ENCODE results near the gene TRAF4. TPM values are rescaled to one million over a fixed set of nuclear protein-coding genes. Genes with fewer than 3 reads are reported as not detected.
"Not testable (repeated sequence)": the region's sequence is repeated elsewhere in the genome, so short reads cannot be mapped to it uniquely, and the experiment has no call there.

TRAF4 gene
- polyA plus RNA-seq, 1 experiment, result 55.6 TPM

- TF ChIP-seq CTCF (IDR thresholded peaks at IDR 0.05; ENCODE audit: insufficient read depth, low read depth, low read length), result no peak
- POLR2A ChIA-PET, result no interaction called here
- CTCF ChIA-PET, result interaction anchor here (1.7 to 10.9 kb wide), 3 partner anchors 15 to 220 kb away, joined by 4 to 416 read pairs (median 5); partner anchors contain the start of gene TRAF4
- Histone ChIP-seq H3K4me3 (ENCODE audit: low read depth, low read length) (no peak overlapping the region), H3K27me3 (ENCODE audit: control insufficient read depth, insufficient read depth, low read length) (no peaks in the 10 kb centered on the region), H3K36me3 (ENCODE audit: control insufficient read depth, insufficient read depth, low read length) (no peaks in the 10 kb centered on the region)
- DNase-seq (ENCODE audit: low read depth), result no peak
These were observed 10.5 kb upstream of the TRAF4 start for GRCh38 chr17:28733346-28733745.

- CTCF ChIA-PET, result interaction anchor here (1.3 to 1.4 kb wide), 2 partner anchors 8 to 15 kb away, joined by 4 to 6 read pairs; partner anchors contain the start of gene TLCD1
These were observed 9.0 kb upstream of the TRAF4 start for GRCh38 chr17:28734712-28735241.

DNA sequence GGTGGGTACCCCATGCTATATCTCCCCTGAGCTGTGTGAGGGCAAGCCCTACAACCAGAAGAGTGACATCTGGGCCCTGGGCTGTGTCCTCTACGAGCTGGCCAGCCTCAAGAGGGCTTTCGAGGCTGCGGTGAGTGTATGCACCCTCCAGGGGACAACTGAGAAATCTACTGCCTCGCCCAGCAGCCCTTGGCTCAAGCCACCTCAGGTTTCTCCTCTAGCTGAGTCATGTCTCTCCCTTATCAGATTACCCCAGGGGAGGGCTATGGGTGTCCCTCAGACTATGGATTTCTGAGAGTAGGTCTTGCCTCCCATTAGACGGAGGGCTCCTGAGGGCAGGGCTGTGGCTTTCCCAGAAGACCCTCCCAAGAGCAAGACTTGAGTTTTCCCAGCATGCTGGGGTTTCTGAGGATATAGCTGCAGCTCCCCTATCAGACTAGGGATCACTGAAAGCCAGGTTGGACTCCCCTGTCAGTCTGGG is 8.5 kb upstream of the TRAF4 start:
- no peak for TF ChIP-seq CTCF (IDR thresholded peaks at IDR 0.05; ENCODE audit: insufficient read depth, low read depth, low read length)
- H3K36me3 ChIP-seq (ENCODE audit: control insufficient read depth, insufficient read depth, low read length), result no peaks in the 10 kb centered on the region
- DNase-seq (ENCODE audit: low read depth), result no peak
- H3K4me3 ChIP-seq (ENCODE audit: low read depth, low read length), result no peak overlapping the region
- POLR2A ChIA-PET, result no interaction called here
- CTCF ChIA-PET, result interaction anchor here (1.3 to 1.4 kb wide), 2 partner anchors 9 to 15 kb away, joined by 4 to 6 read pairs; partner anchors contain the start of gene TLCD1
- no peaks in the 10 kb centered on the region for H3K27me3 ChIP-seq (ENCODE audit: control insufficient read depth, insufficient read depth, low read length)

More at GRCh38 chr17:28734712-28735241, 9.0 kb upstream of the TRAF4 start:
- Histone ChIP-seq H3K27me3 (ENCODE audit: control insufficient read depth, insufficient read depth, low read length) (no peaks in the 10 kb centered on the region), H3K36me3 (ENCODE audit: control insufficient read depth, insufficient read depth, low read length) (no peaks in the 10 kb centered on the region), H3K4me3 (ENCODE audit: low read depth, low read length) (no peak overlapping the region)
- POLR2A ChIA-PET, result no interaction called here
- TF ChIP-seq CTCF (IDR thresholded peaks at IDR 0.05; ENCODE audit: insufficient read depth, low read depth, low read length), result no peak
- DNase-seq (ENCODE audit: low read depth), result no peak

DNA sequence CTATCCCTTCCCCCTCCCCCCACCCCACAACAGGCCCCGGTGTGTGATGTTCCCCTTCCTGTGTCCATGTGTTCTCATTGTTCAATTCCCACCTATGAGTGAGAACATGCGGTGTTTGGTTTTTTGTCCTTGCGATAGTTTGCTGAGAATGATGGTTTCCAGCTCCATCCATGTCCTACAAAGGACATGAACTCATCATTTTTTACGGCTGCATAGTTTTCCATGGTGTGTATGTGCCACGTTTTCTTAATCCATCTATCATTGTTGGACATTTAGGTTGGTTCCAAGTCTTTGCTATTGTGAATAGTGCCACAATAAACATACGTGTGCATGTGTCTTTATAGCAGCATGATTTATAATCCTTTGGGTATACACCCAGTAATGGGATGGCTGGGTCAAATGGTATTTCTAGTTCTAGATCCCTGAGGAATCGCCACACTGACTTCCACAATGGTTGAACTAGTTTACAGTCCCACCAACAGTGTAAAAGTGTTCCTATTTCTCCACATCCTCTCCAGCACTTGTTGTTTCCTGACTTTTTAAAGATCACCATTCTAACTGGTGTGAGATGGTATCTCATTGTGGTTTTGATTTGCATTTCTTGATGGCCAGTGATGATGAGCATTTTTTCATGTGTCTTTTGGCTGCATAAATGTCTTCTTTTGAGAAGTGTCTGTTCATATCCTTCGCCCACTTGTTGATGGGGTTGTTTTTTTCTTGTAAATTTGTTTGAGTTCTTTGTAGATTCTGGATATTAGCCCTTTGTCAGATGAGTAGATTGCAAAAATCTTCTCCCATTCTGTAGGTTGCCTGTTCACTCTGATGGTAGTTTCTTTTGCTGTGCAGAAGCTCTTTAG is 7.7 kb upstream of the TRAF4 start:
- POLR2A ChIA-PET; H3K4me3 ChIP-seq (ENCODE audit: low read depth, low read length); DNase-seq (ENCODE audit: low read depth); H3K36me3 ChIP-seq (ENCODE audit: control insufficient read depth, insufficient read depth, low read length); H3K27me3 ChIP-seq (ENCODE audit: control insufficient read depth, insufficient read depth, low read length): not testable (repeated sequence)
- CTCF ChIA-PET, result interaction anchor here (1.3 to 1.4 kb wide), 2 partner anchors 10 to 14 kb away, joined by 4 to 6 read pairs; partner anchors contain the start of gene TLCD1

- H3K36me3 ChIP-seq (ENCODE audit: control insufficient read depth, insufficient read depth, low read length), result no peaks in the 10 kb centered on the region
- no peak for DNase-seq (ENCODE audit: low read depth)
- CTCF ChIA-PET, result no interaction called here
- no peaks in the 10 kb centered on the region for H3K27me3 ChIP-seq (ENCODE audit: control insufficient read depth, insufficient read depth, low read length)
- POLR2A ChIA-PET, result no interaction called here
- no peak overlapping the region for H3K4me3 ChIP-seq (ENCODE audit: low read depth, low read length)
- TF ChIP-seq CTCF (IDR thresholded peaks at IDR 0.05; ENCODE audit: insufficient read depth, low read depth, low read length), result no peak
These were observed 6.5 kb upstream of the TRAF4 start for GRCh38 chr17:28737316-28737715.
